Large intestine (tissue), 3 donors: ENCODE results near the gene NSUN3. TPM values are rescaled to one million over a fixed set of nuclear protein-coding genes. Genes with fewer than 3 reads are reported as not detected.

Experiments
- DNase-seq, 2 donors: peaks; one replicate each; pipeline versions ENCODE4 v3.0.0 to v3.0.0-alpha.2; 2013
- H3K27ac ChIP-seq: one replicate; pipeline ENCODE4 v1.5.1; 2013; ENCODE audit warnings: low read length
- H3K27me3 ChIP-seq: 2 replicates; pipeline ENCODE4 v1.6.1; 2013; ENCODE audit warnings: low read length; ENCODE audit not compliant: control insufficient read depth, insufficient read depth
- H3K36me3 ChIP-seq: 2 replicates; pipeline ENCODE4 v1.6.1; 2013; ENCODE audit warnings: low read length; ENCODE audit not compliant: control insufficient read depth, insufficient read depth
- H3K4me1 ChIP-seq: one replicate; pipeline ENCODE4 v1.6.1; 2013; ENCODE audit warnings: low read length; ENCODE audit not compliant: control insufficient read depth, insufficient read depth
- H3K4me3 ChIP-seq: one replicate; pipeline ENCODE4 v1.5.1; 2013; ENCODE audit warnings: low read length
- H3K9me3 ChIP-seq: one replicate; pipeline ENCODE4 v1.6.1; 2013; ENCODE audit warnings: mild to moderate bottlenecking, low read depth, low read length, moderate library complexity; ENCODE audit not compliant: control insufficient read depth
- WGBS: methylation state at CpG from one replicate; pipeline ENCODE4 v1.1.5; 2013; ENCODE audit warnings: low lambda C conversion rate; ENCODE audit not compliant: insufficient coverage; 5-methylcytosine and 5-hydroxymethylcytosine counted together
- polyA plus RNA-seq: library from polyadenylated mRNA; unstranded; fragments of 120-200 nt; gene quantifications from one replicate; pipeline ENCODE4 v1.2.1, GENCODE V29; 2013

NSUN3 gene
- polyA plus RNA-seq, 1 donor: 11.8 TPM

DNA sequence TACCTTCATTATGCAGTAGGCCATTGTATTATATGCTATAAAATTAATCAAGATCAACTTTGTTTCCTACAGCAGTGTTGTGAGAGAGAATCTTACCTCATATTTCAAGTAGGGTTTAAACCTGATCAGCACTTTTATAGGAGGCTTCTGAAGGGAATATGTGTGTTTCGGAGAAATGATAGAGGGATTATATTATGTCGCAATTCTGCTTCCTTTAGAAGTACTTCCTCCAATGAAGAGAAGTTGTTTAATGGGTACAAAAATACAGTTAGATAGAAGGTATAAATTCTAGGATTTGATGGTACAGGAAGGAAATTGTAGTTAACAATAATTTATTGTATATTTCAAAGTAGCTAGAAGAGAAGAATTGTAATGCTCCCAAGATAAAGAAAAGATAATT is 54.9 kb downstream of the NSUN3 start:
- Histone ChIP-seq H3K9me3 (no peaks in the 10 kb centered on the region), H3K4me1 (no peaks in the 10 kb centered on the region), H3K27me3 (no peaks in the 10 kb centered on the region), H3K27ac (no peak overlapping the region), H3K36me3 (no peaks in the 10 kb centered on the region), H3K4me3 (no peak overlapping the region)
- DNase-seq: no peak
- WGBS: 100% methylated on average over 2 of the region's 2 CpGs

DNA sequence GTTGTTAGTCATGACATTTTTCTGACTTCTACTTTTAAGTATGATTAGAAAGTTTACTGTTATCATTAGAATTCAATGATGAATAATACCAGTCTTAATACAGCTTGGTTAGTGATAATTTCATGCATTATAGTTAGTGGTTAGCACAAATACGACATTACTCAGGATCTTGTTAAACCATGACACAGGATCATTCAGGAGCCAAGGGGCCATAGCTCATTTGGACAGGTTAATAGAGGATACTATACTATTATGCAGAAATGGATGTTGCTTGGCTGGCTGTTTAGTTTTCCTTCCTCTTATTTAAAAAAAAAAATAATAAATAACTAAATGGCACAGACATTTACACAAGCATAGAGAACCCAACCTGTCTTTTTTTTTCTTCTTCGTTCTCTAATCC is 55.5 kb downstream of the NSUN3 start:
- DNase-seq: no peak
- Histone ChIP-seq H3K27me3 (no peaks in the 10 kb centered on the region), H3K4me1 (no peaks in the 10 kb centered on the region), H3K27ac (no peak overlapping the region), H3K4me3 (no peak overlapping the region), H3K36me3 (no peaks in the 10 kb centered on the region), H3K9me3 (no peaks in the 10 kb centered on the region)
- 100% methylated on average over 1 of the region's 2 CpGs for WGBS

DNA sequence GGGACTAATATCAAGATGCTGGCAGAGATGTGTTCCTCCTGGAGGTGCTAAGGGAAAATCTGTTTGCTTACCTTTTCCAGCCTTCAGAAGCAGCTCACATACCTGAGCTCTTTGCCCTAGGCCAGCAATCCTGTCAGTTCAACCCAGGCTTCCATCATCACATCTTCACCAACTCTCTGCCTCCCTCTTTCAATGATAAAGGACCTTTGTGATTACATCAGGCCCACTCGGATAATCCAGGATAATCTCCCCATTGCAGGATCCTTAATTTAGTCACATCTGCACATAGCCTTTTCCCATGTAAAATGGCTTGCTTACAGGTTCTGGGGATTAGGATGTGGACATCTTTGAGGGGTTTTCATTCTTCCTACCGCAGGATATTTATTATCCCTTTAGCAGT is 58.3 kb downstream of the NSUN3 start:
- Histone ChIP-seq H3K4me1 (no peaks in the 10 kb centered on the region), H3K9me3 (no peaks in the 10 kb centered on the region), H3K36me3 (peaks cover 3% of the 10 kb centered on the region), H3K4me3 (no peak overlapping the region), H3K27ac (no peak overlapping the region), H3K27me3 (no peaks in the 10 kb centered on the region)
- no peak for DNase-seq
- no CpG with 5 or more reads among the region's 2 CpGs for WGBS

DNA sequence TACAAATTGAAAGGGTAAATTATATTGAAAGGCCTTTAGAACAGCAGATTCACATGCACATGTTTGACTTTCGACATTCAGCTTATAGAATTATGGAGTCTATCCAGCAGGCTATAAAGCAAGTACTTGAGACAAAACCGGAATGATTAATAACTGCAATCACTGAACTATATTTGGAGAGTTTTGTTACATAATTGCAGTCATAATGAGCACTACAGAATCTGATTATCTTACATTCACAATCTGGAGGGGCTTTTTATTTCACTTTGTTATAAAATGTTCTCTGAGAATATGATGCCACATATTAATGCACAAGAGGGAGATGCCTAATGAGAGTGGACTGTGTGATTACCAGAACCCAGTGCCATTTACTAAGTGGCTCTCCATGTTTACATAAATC is 64.3 kb downstream of the NSUN3 start:
- no peak for DNase-seq
- peaks cover 11% of the 10 kb centered on the region for H3K36me3 ChIP-seq
- no CpG with 5 or more reads among the region's 2 CpGs for WGBS

DNA sequence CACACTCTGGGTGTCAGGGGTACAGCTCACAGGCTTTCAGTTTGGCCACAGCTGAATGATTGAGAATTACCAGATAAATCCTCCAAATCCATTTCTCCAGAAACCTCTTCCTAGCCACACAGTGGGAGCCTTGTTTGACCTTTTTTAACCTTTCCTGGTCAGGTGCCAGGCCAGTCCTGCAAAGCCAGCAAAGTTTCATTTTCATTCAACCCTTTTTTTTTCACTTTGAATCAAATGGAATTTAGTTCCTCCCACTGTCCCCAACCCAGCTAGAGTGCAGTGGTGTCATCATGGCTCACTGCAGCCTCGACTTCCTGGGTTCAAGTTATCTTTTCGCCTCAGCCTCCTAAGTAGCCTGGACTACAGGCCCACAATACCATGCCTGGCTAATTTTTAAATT is 67.8 kb downstream of the NSUN3 start:
- Histone ChIP-seq H3K4me1 (no peaks in the 10 kb centered on the region), H3K27me3 (no peaks in the 10 kb centered on the region), H3K27ac (no peak overlapping the region), H3K36me3 (peaks cover 11% of the 10 kb centered on the region), H3K4me3 (no peak overlapping the region), H3K9me3 (no peaks in the 10 kb centered on the region)
- DNase-seq: no peak
- WGBS: no CpG with 5 or more reads among the region's 2 CpGs

More for the DNA sequence above, 64.3 kb downstream of the NSUN3 start:
- Histone ChIP-seq H3K27ac (no peak overlapping the region), H3K4me3 (no peak overlapping the region), H3K27me3 (no peaks in the 10 kb centered on the region), H3K4me1 (no peaks in the 10 kb centered on the region), H3K9me3 (no peaks in the 10 kb centered on the region)

DNA sequence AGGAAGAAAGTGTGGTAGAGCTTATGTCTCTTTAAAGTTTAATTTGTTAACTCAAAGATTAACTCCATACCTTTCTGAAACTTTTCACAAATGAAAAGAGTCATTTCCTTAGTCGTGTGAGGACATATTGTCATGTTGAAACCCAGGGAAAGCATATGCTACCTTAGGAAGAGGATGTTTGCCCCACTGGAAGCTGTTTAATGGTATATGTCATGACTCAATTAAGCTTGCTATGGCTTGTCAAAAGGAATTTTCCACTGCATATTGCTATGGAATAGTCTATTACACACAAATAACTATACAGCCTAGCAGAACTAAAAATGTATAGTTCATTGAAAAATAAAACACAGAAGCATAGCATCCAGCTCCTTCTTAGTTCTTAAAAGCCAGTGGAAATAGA is 69.9 kb downstream of the NSUN3 start:
- Histone ChIP-seq H3K27me3 (no peaks in the 10 kb centered on the region), H3K4me3 (no peak overlapping the region), H3K27ac (no peak overlapping the region), H3K4me1 (no peaks in the 10 kb centered on the region), H3K36me3 (peaks cover 3% of the 10 kb centered on the region), H3K9me3 (no peaks in the 10 kb centered on the region)
- no peak for DNase-seq
- WGBS: no CpG with 5 or more reads among the region's 1 CpG

DNA sequence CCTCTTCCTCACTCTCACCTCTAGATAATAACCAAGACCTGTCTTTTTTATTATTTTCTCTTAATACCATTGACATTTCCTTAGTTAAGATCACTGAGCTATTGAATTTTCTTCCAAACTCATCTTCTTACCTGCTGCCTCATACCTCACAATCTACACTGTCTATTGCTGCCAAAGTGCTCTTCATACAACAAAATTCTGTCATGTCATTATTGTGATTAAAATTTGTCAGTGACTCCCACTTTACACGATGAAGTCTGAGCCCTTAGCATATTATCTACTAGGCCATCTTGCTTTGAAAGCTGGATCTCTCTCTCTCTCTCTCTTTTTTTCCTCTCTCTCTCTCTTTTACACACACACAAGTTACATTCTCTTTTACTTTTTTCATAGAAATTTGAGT is 73.3 kb downstream of the NSUN3 start:
- Histone ChIP-seq H3K27me3 (no peaks in the 10 kb centered on the region), H3K9me3 (no peaks in the 10 kb centered on the region), H3K36me3 (no peaks in the 10 kb centered on the region), H3K27ac (no peak overlapping the region), H3K4me1 (no peaks in the 10 kb centered on the region), H3K4me3 (no peak overlapping the region)
- DNase-seq: no peak
- 100% methylated on average over 1 of the region's 1 CpG for WGBS

DNA sequence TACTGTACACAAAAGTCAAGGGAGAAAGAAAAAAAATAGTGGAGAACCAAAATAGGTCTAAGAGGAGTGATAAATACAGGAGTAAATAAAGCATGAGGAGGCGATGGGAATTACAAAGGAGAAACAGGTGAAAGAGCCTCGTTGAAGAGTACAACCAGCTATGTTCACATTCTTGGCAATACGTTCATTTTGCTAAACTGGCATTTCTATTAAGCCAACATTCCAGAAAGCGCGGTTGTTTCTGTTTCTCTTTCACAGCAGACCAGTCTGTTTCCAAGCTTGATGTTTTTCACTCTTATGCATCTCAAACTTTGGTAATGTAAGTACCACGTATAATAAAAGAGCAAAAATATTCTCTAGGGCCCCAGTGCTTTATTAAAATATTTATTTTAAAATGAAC is 74.5 kb downstream of the NSUN3 start:
- H3K27me3 ChIP-seq: no peaks in the 10 kb centered on the region
- no peaks in the 10 kb centered on the region for H3K36me3 ChIP-seq
- no peak overlapping the region for H3K4me3 ChIP-seq
- WGBS: 62% methylated on average over 6 of the region's 6 CpGs
- H3K4me1 ChIP-seq: no peaks in the 10 kb centered on the region
- H3K27ac ChIP-seq: no peak overlapping the region
- no peaks in the 10 kb centered on the region for H3K9me3 ChIP-seq
- no peak for DNase-seq

DNA sequence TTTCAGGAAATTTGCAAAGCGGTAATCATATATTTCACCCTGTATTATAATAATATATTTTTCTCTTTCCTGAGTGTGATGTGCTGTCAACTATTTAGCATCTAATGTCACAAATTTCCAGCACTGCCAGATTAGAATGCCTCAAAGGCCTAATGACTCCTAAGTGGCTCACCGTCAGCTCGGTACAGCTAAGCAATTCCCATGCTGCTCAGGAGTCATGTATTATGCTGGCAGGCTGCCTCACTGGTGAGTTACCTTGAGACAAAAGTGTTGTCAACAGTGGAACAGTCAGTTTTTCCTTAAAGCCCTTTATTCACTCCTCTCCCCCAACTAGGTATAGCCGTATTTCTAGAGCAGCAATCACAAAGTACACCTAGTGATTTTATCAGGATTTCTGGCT is 83.6 kb downstream of the NSUN3 start:
- Histone ChIP-seq H3K27me3 (no peaks in the 10 kb centered on the region), H3K9me3 (no peaks in the 10 kb centered on the region), H3K4me1 (no peaks in the 10 kb centered on the region), H3K36me3 (no peaks in the 10 kb centered on the region), H3K27ac (no peak overlapping the region), H3K4me3 (no peak overlapping the region)
- no peak for DNase-seq
- 80% methylated on average over 1 of the region's 4 CpGs for WGBS

DNA sequence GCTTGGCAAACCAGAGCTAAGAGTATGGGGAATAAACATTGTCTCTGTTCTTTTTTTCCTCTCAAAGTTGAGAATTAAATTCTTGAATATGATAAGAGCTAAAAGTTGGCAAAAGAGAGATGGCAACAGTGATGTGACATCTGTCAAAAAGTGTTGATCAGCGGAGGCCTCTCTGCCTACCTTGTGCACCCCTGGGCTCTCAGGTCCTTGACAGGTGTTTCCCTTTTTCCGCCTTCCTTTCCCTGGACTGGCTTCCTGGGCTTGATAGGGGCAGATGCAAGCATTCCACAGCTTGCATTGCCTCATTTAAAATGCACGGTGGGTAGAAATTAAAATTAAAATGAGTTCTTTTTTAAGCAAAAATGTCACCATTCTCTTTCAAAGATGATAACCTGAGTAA is 84.2 kb downstream of the NSUN3 start:
- DNase-seq: no peak
- Histone ChIP-seq H3K4me1 (no peaks in the 10 kb centered on the region), H3K36me3 (no peaks in the 10 kb centered on the region), H3K27me3 (no peaks in the 10 kb centered on the region), H3K4me3 (no peak overlapping the region), H3K9me3 (no peaks in the 10 kb centered on the region), H3K27ac (no peak overlapping the region)
- WGBS: 71% methylated on average over 1 of the region's 3 CpGs

DNA sequence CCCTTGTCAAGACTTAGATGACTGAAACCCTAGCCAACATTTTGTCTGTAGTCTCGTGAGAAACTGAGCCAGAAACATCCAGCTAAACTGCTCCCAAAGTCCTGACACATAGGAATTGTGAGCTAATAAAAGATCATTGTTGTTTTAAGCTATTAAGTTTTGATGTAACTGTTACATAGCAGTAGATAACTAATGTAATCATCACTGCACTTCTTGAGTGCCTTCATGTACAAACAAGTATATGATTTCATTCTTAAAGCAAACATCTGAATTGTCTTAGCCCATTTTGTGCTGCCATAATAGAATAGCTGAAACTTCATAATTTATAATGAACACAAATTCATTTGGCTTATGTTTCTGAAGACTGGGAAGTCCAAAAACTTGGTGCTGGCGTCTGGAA is 87.3 kb downstream of the NSUN3 start:
- WGBS: 67% methylated on average over 1 of the region's 2 CpGs
- no peaks in the 10 kb centered on the region for H3K9me3 ChIP-seq
- no peak overlapping the region for H3K4me3 ChIP-seq

More for the DNA sequence above, 87.3 kb downstream of the NSUN3 start:
- DNase-seq: no peak
- no peaks in the 10 kb centered on the region for H3K4me1 ChIP-seq
- H3K27me3 ChIP-seq: no peaks in the 10 kb centered on the region
- no peaks in the 10 kb centered on the region for H3K36me3 ChIP-seq
- no peak overlapping the region for H3K27ac ChIP-seq
